ENCODE results near the gene EYS.

GRCh38 chr6:64750910-64751309 lies 956.1 kb downstream of the EYS start:
- TF ChIP-seq MAZ (IDR thresholded peaks at IDR 0.05; ENCODE audit: borderline replicate concordance, low read depth, low read length) (no peak), MAZ (CRISPR knock-in tag; IDR thresholded peaks at IDR 0.05; ENCODE audit: low read depth) (no peak), PLRG1 (conservative IDR thresholded peaks at IDR 0.05) (no peak), ATF2 (CRISPR knock-in tag; IDR thresholded peaks at IDR 0.05) (no peak), SMAD1 (CRISPR knock-in tag; IDR thresholded peaks at IDR 0.05; ENCODE audit: borderline replicate concordance, low read depth) (no peak), MED1 (CRISPR knock-in tag; IDR thresholded peaks at IDR 0.05) (no peak), CEBPB (IDR thresholded peaks at IDR 0.05; ENCODE audit: borderline replicate concordance, low read depth, low read length) (no peak), HDAC2 (CRISPR knock-in tag; IDR thresholded peaks at IDR 0.05) (no peak), NFATC3 (CRISPR knock-in tag; IDR thresholded peaks at IDR 0.05) (no peak), ZNF180 (CRISPR knock-in tag; IDR thresholded peaks at IDR 0.05; ENCODE audit: borderline replicate concordance, low read depth) (no peak)

Data from HepG2 (cell line).